ENCODE data around the gene RELA. TPM values are rescaled to one million over a fixed set of nuclear protein-coding genes. Genes with fewer than 3 reads are reported as not detected.
"Not testable (repeated sequence)": the region's sequence is repeated elsewhere in the genome, so short reads cannot be mapped to it uniquely, and the experiment has no call there.

The RELA gene
- total and polyA plus RNA-seq, 3 experiments from 2014 or later = 76.0 to 89.7 (median 87.3) TPM

DNA sequence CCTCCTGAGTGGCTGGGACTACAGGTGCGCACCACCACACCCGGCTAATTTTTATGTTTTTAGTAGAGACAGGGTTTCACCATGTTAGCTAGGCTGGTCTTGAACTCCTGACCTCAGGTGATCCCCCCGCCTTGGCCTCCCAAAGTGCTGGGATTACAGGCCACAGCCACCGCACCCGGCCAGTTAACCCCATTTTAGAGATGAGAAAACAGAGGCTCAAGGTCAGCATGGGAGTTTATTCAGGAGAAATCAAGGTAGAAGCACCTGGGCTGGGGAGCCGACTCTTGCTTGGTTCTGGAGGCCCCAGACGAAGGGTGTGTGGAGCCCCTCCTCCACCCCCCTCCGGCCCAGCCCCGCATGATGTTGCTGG lies 23.5 kb downstream of the RELA start:
- POLR2A ChIA-PET = interaction anchor here (0.5 to 7.3 kb wide), 11 partner anchors 10 to 179 kb away, joined by 3 to 93 read pairs (median 4); partner anchors contain the start of genes EHBP1L1, PCNX3 and RELA
- Histone ChIP-seq H3K4me1 (ENCODE audit: insufficient read depth, low read length) (peaks cover 66% of the 10 kb centered on the region), H3K36me3 (ENCODE audit: insufficient read depth, low read length) (peaks cover 29% of the 10 kb centered on the region), H3K4me3 (ENCODE audit: low read length) (peak overlapping the region; percentile 81), H3K27ac (ENCODE audit: low read depth, low read length) (peak overlapping the region; percentile 98)
- not testable (repeated sequence) for H3K27me3 Mint-ChIP-seq; DNase-seq; H3K9me3 ChIP-seq (ENCODE audit: low read length); H3K27me3 ChIP-seq (ENCODE audit: insufficient read depth, low read length, poor library complexity, severe bottlenecking); H3K9me3 Mint-ChIP-seq
- Mint-ChIP-seq H3K4me1 (peaks cover 44 to 66% (median 45%) of the 10 kb centered on the region in 3 donors), H3K36me3 (peaks cover 0 to 80% (median 3%) of the 10 kb centered on the region in 3 donors), H3K4me3 (peak overlapping the region; percentile 89 to 99 (median 97)), H3K27ac (peak overlapping the region; percentile 96 to 100 (median 100))
- CTCF ChIA-PET = interaction anchor here (1.1 to 5.1 kb wide), 9 partner anchors 10 to 245 kb away, joined by 3 to 26 read pairs (median 5); partner anchors contain the start of genes KAT5 and PCNX3

GRCh38 chr11:65637794-65638419 lies 24.8 kb downstream of the RELA start, which contains the start of gene SIPA1:
TSS of gene SIPA1 (plus strand) at chr11:65638101. CDS start at chr11:65640922, 2,821 bp downstream.
- H3K9me3 Mint-ChIP-seq = peaks cover 0 to 1% (median 0%) of the 10 kb centered on the region in 5 donors
- H3K36me3 ChIP-seq (ENCODE audit: insufficient read depth, low read length) = peaks cover 24% of the 10 kb centered on the region
- CTCF ChIA-PET = interaction anchor here (0.6 to 5.1 kb wide), 9 partner anchors 8 to 246 kb away, joined by 3 to 26 read pairs (median 4); partner anchors contain the start of gene KAT5
- POLR2A ChIA-PET = interaction anchor here (0.7 to 7.3 kb wide), 14 partner anchors 9 to 215 kb away, joined by 3 to 93 read pairs (median 4); partner anchors contain the start of genes PCNX3 and RELA
- H3K4me3 ChIP-seq (ENCODE audit: low read length) = peak within 1 kb of the TSS; percentile 81
- peaks cover 0 to 76% (median 6%) of the 10 kb centered on the region in 3 donors for H3K36me3 Mint-ChIP-seq
- peak within 1 kb of the TSS; percentile 89 to 99 (median 97) for H3K4me3 Mint-ChIP-seq
- H3K9me3 ChIP-seq (ENCODE audit: low read length) = no peaks in the 10 kb centered on the region
- peaks cover 39 to 62% (median 41%) of the 10 kb centered on the region in 3 donors for H3K4me1 Mint-ChIP-seq
- peak; percentile 73 to 80 (median 77) for DNase-seq
- peak within 1 kb of the TSS; percentile 96 to 100 (median 100) for H3K27ac Mint-ChIP-seq
- no peaks in the 10 kb centered on the region for H3K27me3 ChIP-seq (ENCODE audit: insufficient read depth, low read length, poor library complexity, severe bottlenecking)
- peaks cover 64% of the 10 kb centered on the region for H3K4me1 ChIP-seq (ENCODE audit: insufficient read depth, low read length)
- peaks cover 0 to 3% of the 10 kb centered on the region in 2 donors for H3K27me3 Mint-ChIP-seq
- H3K27ac ChIP-seq (ENCODE audit: low read depth, low read length) = peak within 1 kb of the TSS; percentile 98

DNA sequence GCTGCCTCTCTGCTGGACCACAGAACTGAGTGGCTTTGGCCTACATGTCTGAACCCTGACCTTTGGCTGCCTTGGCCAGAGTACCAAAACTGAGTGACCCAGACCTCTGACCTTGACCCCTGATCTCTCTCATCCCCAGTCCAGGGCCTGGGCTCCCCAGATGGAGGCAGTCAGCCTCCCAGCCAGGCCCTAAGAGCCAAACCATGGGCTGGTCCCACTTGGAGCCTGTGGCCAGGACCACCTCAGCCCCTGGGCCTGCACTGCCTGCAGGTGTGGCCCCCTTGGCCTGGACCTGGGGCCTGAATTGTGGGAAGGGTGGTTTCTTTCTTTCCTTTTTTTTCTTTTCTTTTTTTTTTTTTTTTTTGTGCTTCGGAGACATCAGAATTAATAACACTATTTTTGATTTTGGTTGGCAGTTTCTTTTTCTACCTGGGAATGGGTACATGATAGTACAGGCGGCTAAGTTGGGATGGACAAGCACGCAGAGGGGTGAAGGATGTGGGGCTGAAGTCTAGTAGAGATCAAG lies 25.6 kb downstream of the RELA start:
- CTCF ChIA-PET = interaction anchor here (1.0 to 4.1 kb wide), 4 partner anchors 11 to 49 kb away, joined by 3 to 26 read pairs (median 4); no protein-coding TSS in a partner anchor
- peak overlapping the region; percentile 98 for H3K27ac ChIP-seq (ENCODE audit: low read depth, low read length)
- H3K36me3 ChIP-seq (ENCODE audit: insufficient read depth, low read length) = peaks cover 20% of the 10 kb centered on the region
- no peaks in the 10 kb centered on the region for H3K9me3 ChIP-seq (ENCODE audit: low read length)
- Mint-ChIP-seq H3K27me3 (peaks cover 0 to 3% of the 10 kb centered on the region in 2 donors), H3K36me3 (peaks cover 0 to 75% (median 6%) of the 10 kb centered on the region in 3 donors), H3K4me3 (peak overlapping the region; percentile 82 to 99 (median 95)), H3K9me3 (peaks cover 0 to 1% (median 0%) of the 10 kb centered on the region in 5 donors), H3K27ac (peak overlapping the region; percentile 92 to 100 (median 96)), H3K4me1 (peaks cover 39 to 61% (median 41%) of the 10 kb centered on the region in 3 donors)
- H3K27me3 ChIP-seq (ENCODE audit: insufficient read depth, low read length, poor library complexity, severe bottlenecking) = no peaks in the 10 kb centered on the region
- no peak overlapping the region for H3K4me3 ChIP-seq (ENCODE audit: low read length)
- peaks cover 58% of the 10 kb centered on the region for H3K4me1 ChIP-seq (ENCODE audit: insufficient read depth, low read length)
- DNase-seq = no peak
- POLR2A ChIA-PET = interaction anchor here (0.6 to 7.3 kb wide), 12 partner anchors 10 to 220 kb away, joined by 3 to 93 read pairs (median 4); partner anchors contain the start of genes PCNX3 and RELA

DNA sequence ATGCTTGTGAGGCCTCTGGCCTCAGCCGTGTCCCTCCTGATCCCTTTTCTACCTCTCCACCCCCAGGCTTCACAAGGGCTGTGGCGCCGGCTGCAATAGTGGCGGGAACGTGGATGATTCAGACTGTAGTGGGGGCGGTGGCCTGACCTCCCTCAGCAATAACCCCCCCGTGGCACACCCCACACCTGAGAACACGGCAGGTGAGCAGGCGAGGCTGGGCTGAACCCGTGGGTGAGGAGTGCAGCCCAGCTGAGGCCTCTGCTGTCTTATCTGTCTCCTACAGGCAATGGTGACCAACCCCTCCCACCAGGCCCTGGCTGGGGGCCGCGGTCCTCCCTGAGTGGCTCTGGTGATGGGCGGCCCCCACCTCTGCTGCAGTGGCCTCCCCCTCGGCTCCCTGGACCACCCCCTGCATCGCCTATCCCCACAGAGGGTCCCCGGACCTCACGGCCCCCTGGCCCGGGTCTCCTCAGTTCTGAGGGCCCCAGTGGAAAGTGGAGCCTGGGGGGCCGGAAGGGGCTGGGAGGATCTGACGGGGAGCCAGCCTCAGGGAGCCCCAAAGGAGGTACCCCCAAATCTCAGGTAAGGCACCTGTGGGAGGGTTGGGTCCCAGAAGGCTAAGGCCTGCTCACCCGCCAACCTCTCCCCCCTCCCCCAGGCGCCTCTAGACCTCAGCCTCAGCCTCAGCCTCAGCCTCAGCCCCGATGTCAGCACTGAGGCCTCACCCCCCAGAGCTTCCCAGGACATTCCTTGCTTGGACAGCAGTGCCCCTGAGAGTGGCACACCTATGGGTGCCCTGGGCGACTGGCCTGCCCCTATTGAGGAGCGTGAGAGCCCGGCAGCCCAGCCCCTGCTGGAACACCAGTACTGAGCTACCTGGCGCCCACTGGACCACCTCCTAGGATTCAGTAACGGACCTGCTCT lies 26.3 kb downstream of the RELA start:
- ChIA-PET POLR2A (interaction anchor here (0.6 to 4.5 kb wide), 4 partner anchors 21 to 221 kb away, joined by 3 to 32 read pairs (median 19); partner anchors contain the start of genes PCNX3 and RELA), CTCF (no interaction called here)
- Mint-ChIP-seq H3K4me3 (peak overlapping the region; percentile 41 to 98 (median 63)), H3K9me3 (peaks cover 0 to 1% (median 0%) of the 10 kb centered on the region in 5 donors), H3K4me1 (peaks cover 32 to 58% (median 35%) of the 10 kb centered on the region in 3 donors), H3K27me3 (peaks cover 0 to 3% of the 10 kb centered on the region in 2 donors), H3K36me3 (peaks cover 0 to 73% (median 3%) of the 10 kb centered on the region in 3 donors), H3K27ac (peak overlapping the region; percentile 81 to 100 (median 92))
- H3K9me3 ChIP-seq (ENCODE audit: low read length) = no peaks in the 10 kb centered on the region
- peaks cover 51% of the 10 kb centered on the region for H3K4me1 ChIP-seq (ENCODE audit: insufficient read depth, low read length)
- no peak overlapping the region for H3K27ac ChIP-seq (ENCODE audit: low read depth, low read length)
- H3K4me3 ChIP-seq (ENCODE audit: low read length) = no peak overlapping the region
- no peak for DNase-seq
- peaks cover 20% of the 10 kb centered on the region for H3K36me3 ChIP-seq (ENCODE audit: insufficient read depth, low read length)
- H3K27me3 ChIP-seq (ENCODE audit: insufficient read depth, low read length, poor library complexity, severe bottlenecking) = no peaks in the 10 kb centered on the region

DNA sequence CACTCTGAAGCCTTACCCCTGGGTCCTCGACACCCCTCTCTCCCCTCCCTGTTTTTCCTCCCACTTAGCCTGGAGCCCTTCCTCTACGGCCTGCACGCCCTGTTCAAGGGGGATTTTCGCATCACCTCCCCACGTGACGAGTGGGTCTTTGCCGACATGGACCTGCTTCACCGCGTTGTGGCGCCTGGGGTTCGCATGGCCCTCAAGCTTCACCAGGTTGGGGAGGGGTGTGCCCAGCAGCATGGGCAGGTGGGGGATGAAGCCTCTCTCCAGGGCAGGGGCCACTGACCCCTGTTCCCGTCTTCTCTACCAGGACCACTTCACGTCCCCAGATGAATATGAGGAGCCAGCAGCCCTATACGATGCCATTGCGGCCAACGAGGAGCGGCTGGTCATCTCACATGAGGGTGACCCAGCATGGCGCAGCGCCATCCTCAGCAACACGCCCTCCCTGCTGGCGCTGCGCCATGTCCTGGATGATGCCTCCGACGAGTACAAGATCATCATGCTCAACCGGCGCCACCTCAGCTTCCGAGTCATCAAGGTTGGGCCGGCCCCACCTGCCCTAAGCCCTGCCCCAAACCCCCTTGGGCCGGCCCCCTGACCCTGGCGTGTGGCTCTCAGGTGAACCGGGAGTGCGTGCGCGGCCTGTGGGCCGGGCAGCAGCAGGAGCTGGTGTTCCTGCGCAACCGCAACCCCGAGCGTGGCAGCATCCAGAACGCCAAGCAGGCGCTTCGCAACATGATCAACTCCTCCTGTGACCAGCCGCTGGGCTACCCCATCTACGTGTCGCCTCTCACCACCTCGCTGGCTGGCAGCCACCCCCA lies 27.6 kb downstream of the RELA start:
- Mint-ChIP-seq H3K9me3 (peaks cover 0 to 1% (median 0%) of the 10 kb centered on the region in 5 donors), H3K27me3 (peaks cover 0 to 3% of the 10 kb centered on the region in 2 donors), H3K36me3 (peaks cover 0 to 76% (median 3%) of the 10 kb centered on the region in 3 donors), H3K4me1 (peaks cover 28 to 47% (median 29%) of the 10 kb centered on the region in 3 donors), H3K4me3 (no peak overlapping the region), H3K27ac (peak overlapping the region in 4 of 8 donors; percentile 37 to 93 (median 83))
- ChIA-PET POLR2A (no interaction called here), CTCF (interaction anchor here (1.5 kb wide), 1 partner anchor 9 kb away, joined by 3 read pairs; no protein-coding TSS in a partner anchor)
- H3K9me3 ChIP-seq (ENCODE audit: low read length) = no peaks in the 10 kb centered on the region
- H3K4me1 ChIP-seq (ENCODE audit: insufficient read depth, low read length) = peaks cover 40% of the 10 kb centered on the region
- DNase-seq = no peak
- H3K27ac ChIP-seq (ENCODE audit: low read depth, low read length) = no peak overlapping the region
- H3K4me3 ChIP-seq (ENCODE audit: low read length) = no peak overlapping the region
- H3K27me3 ChIP-seq (ENCODE audit: insufficient read depth, low read length, poor library complexity, severe bottlenecking) = no peaks in the 10 kb centered on the region
- H3K36me3 ChIP-seq (ENCODE audit: insufficient read depth, low read length) = peaks cover 28% of the 10 kb centered on the region

- Histone ChIP-seq H3K27me3 (ENCODE audit: insufficient read depth, low read length, poor library complexity, severe bottlenecking) (no peaks in the 10 kb centered on the region), H3K27ac (ENCODE audit: low read depth, low read length) (no peak overlapping the region), H3K4me3 (ENCODE audit: low read length) (no peak overlapping the region), H3K4me1 (ENCODE audit: insufficient read depth, low read length) (peaks cover 33% of the 10 kb centered on the region), H3K9me3 (ENCODE audit: low read length) (no peaks in the 10 kb centered on the region), H3K36me3 (ENCODE audit: insufficient read depth, low read length) (peaks cover 35% of the 10 kb centered on the region)
- Mint-ChIP-seq H3K27me3 (peaks cover 0 to under 1% of the 10 kb centered on the region in 2 donors), H3K27ac (peak overlapping the region in 6 of 8 donors; percentile 92 to 98 (median 94)), H3K4me1 (peaks cover 23 to 40% (median 23%) of the 10 kb centered on the region in 3 donors), H3K9me3 (peaks cover 0 to 1% (median 0%) of the 10 kb centered on the region in 5 donors), H3K36me3 (peaks cover 0 to 75% (median 3%) of the 10 kb centered on the region in 3 donors), H3K4me3 (peak overlapping the region in 1 of 7 donors; percentile 81)
- ChIA-PET CTCF (interaction anchor here (1.5 kb wide), 1 partner anchor 9 kb away, joined by 3 read pairs; no protein-coding TSS in a partner anchor), POLR2A (interaction anchor here (2.3 kb wide), 1 partner anchor 18 kb away, joined by 10 read pairs; no protein-coding TSS in a partner anchor)
- DNase-seq = no peak
These were observed 28.3 kb downstream of the RELA start for GRCh38 chr11:65634440-65634839.

Measured in CD8-positive, alpha-beta memory T cell (primary cell).